ENCODE results near the gene RNF227. TPM values are rescaled to one million over a fixed set of nuclear protein-coding genes. Genes with fewer than 3 reads are reported as not detected.

The RNF227 gene
- total and polyA plus RNA-seq, 11 donors: 0.51 to 4.9 (median 0.88) TPM

DNA sequence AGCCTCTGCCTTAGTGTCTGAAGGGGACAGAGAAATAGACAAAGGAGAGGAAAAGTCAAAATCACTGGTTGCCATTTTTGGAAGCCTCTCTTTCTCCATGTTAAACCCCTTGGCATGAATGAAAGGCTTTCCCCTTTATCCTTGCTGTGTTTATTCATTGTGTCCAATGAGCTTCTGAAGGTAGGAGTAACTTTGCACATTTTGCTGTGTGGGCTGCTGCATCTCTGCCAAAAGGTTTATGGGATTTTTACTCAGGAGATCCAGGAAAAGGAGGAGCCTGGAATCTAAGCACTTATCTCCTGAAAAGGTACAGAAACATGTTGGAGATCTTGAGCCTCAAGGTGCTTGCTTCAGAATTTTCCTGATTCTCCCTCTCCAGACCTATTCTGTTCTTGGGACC is 19.8 kb upstream of the RNF227 start:
- peaks cover 2 to 29% (median 17%) of the 10 kb centered on the region in 12 donors for H3K4me1 ChIP-seq

DNA sequence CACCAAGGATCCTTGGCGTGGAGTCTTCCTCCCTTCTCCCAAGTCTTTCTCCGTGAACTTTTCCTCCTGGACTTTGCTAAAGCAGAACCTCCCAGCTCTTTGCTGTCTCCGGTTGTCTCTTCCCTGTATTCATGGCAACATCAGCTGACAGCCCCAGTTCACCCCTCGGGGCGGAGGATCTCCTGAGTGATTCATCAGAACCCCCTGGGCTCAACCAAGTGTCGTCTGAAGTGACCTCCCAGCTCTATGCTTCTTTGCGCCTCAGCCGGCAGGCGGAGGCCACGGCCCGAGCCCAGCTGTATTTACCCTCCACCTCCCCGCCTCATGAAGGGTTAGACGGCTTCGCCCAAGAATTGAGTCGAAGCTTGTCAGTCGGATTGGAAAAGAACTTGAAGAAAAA is 16.9 kb upstream of the RNF227 start:
- peak overlapping the region; percentile 65 to 97 (median 80) for H3K4me3 ChIP-seq
- no peaks in the 10 kb centered on the region for H3K27me3 ChIP-seq
- peak in 1 of 4 donors; percentile 4 for ATAC-seq
- 14 to 27% (median 15%) methylated on average over 16 of the region's 16 CpGs for WGBS, 4 donors
- intact Hi-C loops (cut with DNase I): loop anchor here in 3 of 10 donors (2.0 to 5.0 kb wide), 4 partner anchors 44 to 59 kb away; partner anchors contain the start of gene CHD3 (in 2 of the 3)
- TF ChIP-seq, protein P1, sequence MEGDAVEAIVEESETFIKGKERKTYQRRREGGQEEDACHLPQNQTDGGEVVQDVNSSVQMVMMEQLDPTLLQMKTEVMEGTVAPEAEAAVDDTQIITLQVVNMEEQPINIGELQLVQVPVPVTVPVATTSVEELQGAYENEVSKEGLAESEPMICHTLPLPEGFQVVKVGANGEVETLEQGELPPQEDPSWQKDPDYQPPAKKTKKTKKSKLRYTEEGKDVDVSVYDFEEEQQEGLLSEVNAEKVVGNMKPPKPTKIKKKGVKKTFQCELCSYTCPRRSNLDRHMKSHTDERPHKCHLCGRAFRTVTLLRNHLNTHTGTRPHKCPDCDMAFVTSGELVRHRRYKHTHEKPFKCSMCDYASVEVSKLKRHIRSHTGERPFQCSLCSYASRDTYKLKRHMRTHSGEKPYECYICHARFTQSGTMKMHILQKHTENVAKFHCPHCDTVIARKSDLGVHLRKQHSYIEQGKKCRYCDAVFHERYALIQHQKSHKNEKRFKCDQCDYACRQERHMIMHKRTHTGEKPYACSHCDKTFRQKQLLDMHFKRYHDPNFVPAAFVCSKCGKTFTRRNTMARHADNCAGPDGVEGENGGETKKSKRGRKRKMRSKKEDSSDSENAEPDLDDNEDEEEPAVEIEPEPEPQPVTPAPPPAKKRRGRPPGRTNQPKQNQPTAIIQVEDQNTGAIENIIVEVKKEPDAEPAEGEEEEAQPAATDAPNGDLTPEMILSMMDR (IDR thresholded peaks at IDR 0.05): no peak
- TF ChIP-seq POLR2A (IDR thresholded peaks at IDR 0.05): no peak
- peak in 2 of 5 donors; percentile 36 to 46 for DNase-seq
- H3K4me1 ChIP-seq: peaks cover 2 to 30% (median 19%) of the 10 kb centered on the region in 12 donors
- H3K27ac ChIP-seq: peak overlapping the region in 7 of 12 donors; percentile 23 to 88 (median 81)
- H3K36me3 ChIP-seq: peaks cover 0 to 40% (median 29%) of the 10 kb centered on the region in 9 donors
- H3K9me3 ChIP-seq: no peaks in the 10 kb centered on the region

More for the DNA sequence above, 19.8 kb upstream of the RNF227 start:
- Histone ChIP-seq H3K27me3 (no peaks in the 10 kb centered on the region), H3K9me3 (no peaks in the 10 kb centered on the region), H3K4me3 (no peak overlapping the region), H3K27ac (no peak overlapping the region), H3K36me3 (peaks cover 0 to 64% (median 58%) of the 10 kb centered on the region in 9 donors)
- intact Hi-C loops (cut with DNase I): no loop called here
- ATAC-seq: no peak
- TF ChIP-seq POLR2A (IDR thresholded peaks at IDR 0.05): no peak
- TF ChIP-seq, protein P1 (IDR thresholded peaks at IDR 0.05): no peak
- no peak for DNase-seq

DNA sequence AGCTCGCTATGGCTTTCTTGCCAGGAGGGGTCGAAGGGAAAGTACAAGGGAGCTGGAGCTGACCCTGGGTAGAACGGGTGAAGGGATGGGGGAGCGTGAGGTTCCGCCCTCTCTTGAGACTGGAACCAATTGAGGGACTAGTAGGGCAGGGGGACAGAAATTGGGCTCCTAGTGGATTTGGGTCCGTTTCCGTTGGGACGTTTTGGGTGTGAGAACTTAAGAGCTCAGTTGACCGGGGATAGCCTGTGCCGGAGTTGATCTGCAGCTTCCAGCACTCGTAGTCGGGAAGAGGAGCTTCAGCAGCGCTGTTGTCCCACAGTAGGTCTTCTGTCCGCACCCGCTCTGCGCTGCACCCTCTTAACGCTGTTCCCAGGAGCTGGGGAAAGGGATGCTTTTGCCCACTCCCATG is 16.4 kb upstream of the RNF227 start:
- Histone ChIP-seq H3K9me3 (no peaks in the 10 kb centered on the region), H3K4me1 (peaks cover 2 to 30% (median 19%) of the 10 kb centered on the region in 12 donors), H3K27me3 (no peaks in the 10 kb centered on the region), H3K27ac (peak overlapping the region in 11 of 12 donors; percentile 23 to 88 (median 80)), H3K36me3 (peaks cover 0 to 37% (median 25%) of the 10 kb centered on the region in 9 donors), H3K4me3 (peak overlapping the region; percentile 65 to 97 (median 80))
- DNase-seq (no peak), ATAC-seq (peak; percentile 8 to 36 (median 24))
- intact Hi-C loops (cut with DNase I): loop anchor here in 3 of 10 donors (2.0 to 5.0 kb wide), 4 partner anchors 44 to 60 kb away; partner anchors contain the start of gene CHD3 (in 2 of the 3)
- no peak for TF ChIP-seq POLR2A (IDR thresholded peaks at IDR 0.05)
- TF ChIP-seq, protein P1 (IDR thresholded peaks at IDR 0.05): no peak
- WGBS, 4 donors: 0 to 1% (median 0%) methylated on average over 17 of the region's 17 CpGs

DNA sequence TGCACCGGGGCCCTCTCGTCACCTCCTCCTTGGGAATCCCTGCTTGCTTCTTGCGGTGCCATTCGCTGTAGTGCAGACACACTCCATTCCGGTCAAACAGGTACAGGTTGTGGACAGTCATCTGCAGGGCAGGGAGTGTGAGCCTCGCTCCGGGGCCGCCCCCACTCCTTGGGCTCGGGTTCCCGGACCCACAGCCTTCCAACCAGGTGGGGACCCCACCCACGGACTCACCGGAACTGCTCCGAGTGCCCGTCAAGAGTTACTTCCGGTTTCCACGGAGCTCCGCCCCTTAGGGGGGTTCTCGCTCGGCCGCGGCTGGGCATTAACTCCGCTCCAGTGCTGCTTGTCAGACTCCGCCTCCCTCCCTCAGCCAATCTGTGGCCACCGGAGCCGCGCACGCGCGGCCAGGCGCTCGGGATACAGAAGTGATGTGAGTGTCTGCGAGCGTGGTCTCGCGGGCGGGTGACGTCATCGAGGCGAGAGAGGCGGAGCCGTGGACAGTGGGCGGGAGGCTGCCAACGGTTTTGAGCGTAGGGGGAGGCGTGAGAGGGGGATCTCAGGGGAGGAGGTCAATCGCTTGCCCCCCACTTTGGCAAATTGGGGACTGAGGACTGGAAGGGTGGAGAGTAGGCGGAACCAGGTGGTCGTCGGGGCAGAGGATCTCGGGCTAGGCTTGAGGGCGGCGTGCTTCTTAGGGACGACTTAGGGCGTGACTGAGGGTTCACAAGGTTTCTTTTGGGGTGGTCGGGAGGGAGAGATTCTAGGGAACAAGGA is 15.8 kb upstream of the RNF227 start, which contains the start of the genes CNTROB and TRAPPC1:
CNTROB (plus strand) TSS at position 498 of the 774 bp plus-strand sequence. CDS start 874 bp downstream, outside the sequence.
TRAPPC1 (minus strand) TSS at position 238 of the 774 bp plus-strand sequence; CDS start at position 121, 117 bp downstream.
- no peaks in the 10 kb centered on the region for H3K27me3 ChIP-seq
- peak in 1 of 2 donors; percentile 73 for TF ChIP-seq POLR2A (IDR thresholded peaks at IDR 0.05)
- TF ChIP-seq, protein P1 (IDR thresholded peaks at IDR 0.05): no peak
- DNase-seq (peak; percentile 100), ATAC-seq (peak; percentile 99 to 100 (median 99))
- H3K4me1 ChIP-seq: peaks cover 2 to 30% (median 19%) of the 10 kb centered on the region in 12 donors
- peak within 1 kb of the TSS; percentile 65 to 97 (median 80) for H3K4me3 ChIP-seq
- H3K9me3 ChIP-seq: no peaks in the 10 kb centered on the region
- H3K27ac ChIP-seq: peak within 1 kb of the TSS in 11 of 12 donors; percentile 52 to 88 (median 80)
- WGBS, 4 donors: 0% methylated on average over 38 to 55 of the region's 55 CpGs
- H3K36me3 ChIP-seq: peaks cover 0 to 31% (median 19%) of the 10 kb centered on the region in 9 donors
- intact Hi-C loops (cut with DNase I): loop anchor here in 3 of 10 donors (2.0 to 5.0 kb wide), 4 partner anchors 43 to 60 kb away; partner anchors contain the start of gene CHD3 (in 2 of the 3)

Data from heart left ventricle (tissue), 16 donors.